ENCODE measurements around the gene IRF2.

The IRF2 gene

GRCh38 chr4:184474263-184475095 lies at the start of gene IRF2:
Gene IRF2 (minus strand): TSS chr4:184474550. CDS start chr4:184429064, 45,486 bp downstream.
- H3K4me1 ChIP-seq (ENCODE audit: insufficient read depth, low read length) = peaks cover 4% of the 10 kb centered on the region; the same call in 1 of the 2 replicates
- H3K4me3 ChIP-seq (ENCODE audit: low read length) = peak within 1 kb of the TSS; percentile 91
- peak within 1 kb of the TSS; percentile 79 for H3K27ac ChIP-seq (ENCODE audit: low read length)
- H3K27me3 ChIP-seq (ENCODE audit: insufficient read depth, low read length) = no peaks in the 10 kb centered on the region
- H3K9ac ChIP-seq (ENCODE audit: low read depth, low read length) = peak within 1 kb of the TSS; percentile 89; the same call in 1 of the 2 replicates
- H3K9me3 ChIP-seq (ENCODE audit: insufficient read depth, low read depth, low read length) = no peaks in the 10 kb centered on the region
- no peaks in the 10 kb centered on the region for H3K36me3 ChIP-seq (ENCODE audit: insufficient read depth, low read depth, low read length)

- Histone ChIP-seq H3K4me1 (ENCODE audit: insufficient read depth, low read length) (peaks cover 20% of the 10 kb centered on the region; the same call in 1 of the 2 replicates), H3K9me3 (ENCODE audit: insufficient read depth, low read depth, low read length) (peaks cover 8% of the 10 kb centered on the region), H3K9ac (ENCODE audit: low read depth, low read length) (no peak overlapping the region), H3K4me3 (ENCODE audit: low read length) (no peak overlapping the region), H3K36me3 (ENCODE audit: insufficient read depth, low read depth, low read length) (no peaks in the 10 kb centered on the region), H3K27ac (ENCODE audit: low read length) (no peak overlapping the region), H3K27me3 (ENCODE audit: insufficient read depth, low read length) (no peaks in the 10 kb centered on the region)
These were observed 41.3 kb upstream of the IRF2 start for GRCh38 chr4:184515606-184516005.

GRCh38 chr4:184514121-184514988 lies 40.0 kb upstream of the IRF2 start:
- H3K4me1 ChIP-seq (ENCODE audit: insufficient read depth, low read length) = peaks cover 20% of the 10 kb centered on the region; the same call in 1 of the 2 replicates
- no peak overlapping the region for H3K4me3 ChIP-seq (ENCODE audit: low read length)
- peaks cover 8% of the 10 kb centered on the region for H3K9me3 ChIP-seq (ENCODE audit: insufficient read depth, low read depth, low read length)
- H3K27me3 ChIP-seq (ENCODE audit: insufficient read depth, low read length) = no peaks in the 10 kb centered on the region
- H3K27ac ChIP-seq (ENCODE audit: low read length) = no peak overlapping the region
- H3K9ac ChIP-seq (ENCODE audit: low read depth, low read length) = no peak overlapping the region
- H3K36me3 ChIP-seq (ENCODE audit: insufficient read depth, low read depth, low read length) = no peaks in the 10 kb centered on the region

- Histone ChIP-seq H3K9ac (ENCODE audit: low read depth, low read length) (no peak overlapping the region), H3K4me3 (ENCODE audit: low read length) (no peak overlapping the region), H3K36me3 (ENCODE audit: insufficient read depth, low read depth, low read length) (no peaks in the 10 kb centered on the region), H3K4me1 (ENCODE audit: insufficient read depth, low read length) (peaks cover 20% of the 10 kb centered on the region; the same call in 1 of the 2 replicates), H3K27ac (ENCODE audit: low read length) (no peak overlapping the region), H3K9me3 (ENCODE audit: insufficient read depth, low read depth, low read length) (peaks cover 4% of the 10 kb centered on the region), H3K27me3 (ENCODE audit: insufficient read depth, low read length) (no peaks in the 10 kb centered on the region)
These were observed 39.4 kb upstream of the IRF2 start for GRCh38 chr4:184513802-184514120.

- Histone ChIP-seq H3K36me3 (ENCODE audit: insufficient read depth, low read depth, low read length) (no peaks in the 10 kb centered on the region), H3K27me3 (ENCODE audit: insufficient read depth, low read length) (no peaks in the 10 kb centered on the region), H3K9me3 (ENCODE audit: insufficient read depth, low read depth, low read length) (no peaks in the 10 kb centered on the region), H3K4me3 (ENCODE audit: low read length) (no peak overlapping the region), H3K4me1 (ENCODE audit: insufficient read depth, low read length) (peaks cover 20% of the 10 kb centered on the region; the same call in 1 of the 2 replicates), H3K27ac (ENCODE audit: low read length) (no peak overlapping the region), H3K9ac (ENCODE audit: low read depth, low read length) (no peak overlapping the region)
These were observed 36.8 kb upstream of the IRF2 start for GRCh38 chr4:184511156-184511555.

GRCh38 chr4:184510401-184510800 lies 36.1 kb upstream of the IRF2 start:
- H3K4me1 ChIP-seq (ENCODE audit: insufficient read depth, low read length) = peaks cover 20% of the 10 kb centered on the region; the same call in 1 of the 2 replicates
- no peak overlapping the region for H3K4me3 ChIP-seq (ENCODE audit: low read length)
- no peaks in the 10 kb centered on the region for H3K9me3 ChIP-seq (ENCODE audit: insufficient read depth, low read depth, low read length)
- no peaks in the 10 kb centered on the region for H3K27me3 ChIP-seq (ENCODE audit: insufficient read depth, low read length)
- H3K36me3 ChIP-seq (ENCODE audit: insufficient read depth, low read depth, low read length) = no peaks in the 10 kb centered on the region
- H3K27ac ChIP-seq (ENCODE audit: low read length) = no peak overlapping the region
- H3K9ac ChIP-seq (ENCODE audit: low read depth, low read length) = no peak overlapping the region

GRCh38 chr4:184506527-184507121 lies 32.3 kb upstream of the IRF2 start:
- Histone ChIP-seq H3K27ac (ENCODE audit: low read length) (no peak overlapping the region), H3K27me3 (ENCODE audit: insufficient read depth, low read length) (no peaks in the 10 kb centered on the region), H3K4me1 (ENCODE audit: insufficient read depth, low read length) (peaks cover 4% of the 10 kb centered on the region; the same call in 1 of the 2 replicates), H3K4me3 (ENCODE audit: low read length) (no peak overlapping the region), H3K9ac (ENCODE audit: low read depth, low read length) (no peak overlapping the region), H3K36me3 (ENCODE audit: insufficient read depth, low read depth, low read length) (no peaks in the 10 kb centered on the region), H3K9me3 (ENCODE audit: insufficient read depth, low read depth, low read length) (no peaks in the 10 kb centered on the region)

GRCh38 chr4:184504385-184504784 lies 30.0 kb upstream of the IRF2 start:
- no peaks in the 10 kb centered on the region for H3K36me3 ChIP-seq (ENCODE audit: insufficient read depth, low read depth, low read length)
- H3K9ac ChIP-seq (ENCODE audit: low read depth, low read length) = no peak overlapping the region
- no peaks in the 10 kb centered on the region for H3K9me3 ChIP-seq (ENCODE audit: insufficient read depth, low read depth, low read length)
- no peaks in the 10 kb centered on the region for H3K4me1 ChIP-seq (ENCODE audit: insufficient read depth, low read length)
- no peak overlapping the region for H3K4me3 ChIP-seq (ENCODE audit: low read length)
- no peak overlapping the region for H3K27ac ChIP-seq (ENCODE audit: low read length)
- H3K27me3 ChIP-seq (ENCODE audit: insufficient read depth, low read length) = no peaks in the 10 kb centered on the region

GRCh38 chr4:184503869-184504300 lies 29.5 kb upstream of the IRF2 start:
- Histone ChIP-seq H3K36me3 (ENCODE audit: insufficient read depth, low read depth, low read length) (no peaks in the 10 kb centered on the region), H3K27ac (ENCODE audit: low read length) (no peak overlapping the region), H3K27me3 (ENCODE audit: insufficient read depth, low read length) (no peaks in the 10 kb centered on the region), H3K9me3 (ENCODE audit: insufficient read depth, low read depth, low read length) (no peaks in the 10 kb centered on the region), H3K9ac (ENCODE audit: low read depth, low read length) (no peak overlapping the region), H3K4me3 (ENCODE audit: low read length) (no peak overlapping the region), H3K4me1 (ENCODE audit: insufficient read depth, low read length) (no peaks in the 10 kb centered on the region)

- Histone ChIP-seq H3K27me3 (ENCODE audit: insufficient read depth, low read length) (no peaks in the 10 kb centered on the region), H3K9me3 (ENCODE audit: insufficient read depth, low read depth, low read length) (no peaks in the 10 kb centered on the region), H3K4me1 (ENCODE audit: insufficient read depth, low read length) (no peaks in the 10 kb centered on the region), H3K27ac (ENCODE audit: low read length) (no peak overlapping the region), H3K36me3 (ENCODE audit: insufficient read depth, low read depth, low read length) (no peaks in the 10 kb centered on the region), H3K4me3 (ENCODE audit: low read length) (no peak overlapping the region), H3K9ac (ENCODE audit: low read depth, low read length) (no peak overlapping the region)
These were observed 26.6 kb upstream of the IRF2 start for GRCh38 chr4:184500748-184501589.

GRCh38 chr4:184499996-184500395 lies 25.6 kb upstream of the IRF2 start:
- H3K4me1 ChIP-seq (ENCODE audit: insufficient read depth, low read length) = no peaks in the 10 kb centered on the region
- H3K9me3 ChIP-seq (ENCODE audit: insufficient read depth, low read depth, low read length) = no peaks in the 10 kb centered on the region
- no peak overlapping the region for H3K4me3 ChIP-seq (ENCODE audit: low read length)
- no peaks in the 10 kb centered on the region for H3K27me3 ChIP-seq (ENCODE audit: insufficient read depth, low read length)
- no peaks in the 10 kb centered on the region for H3K36me3 ChIP-seq (ENCODE audit: insufficient read depth, low read depth, low read length)
- no peak overlapping the region for H3K9ac ChIP-seq (ENCODE audit: low read depth, low read length)
- no peak overlapping the region for H3K27ac ChIP-seq (ENCODE audit: low read length)
